ENCODE data around the gene PRR5.

DNA sequence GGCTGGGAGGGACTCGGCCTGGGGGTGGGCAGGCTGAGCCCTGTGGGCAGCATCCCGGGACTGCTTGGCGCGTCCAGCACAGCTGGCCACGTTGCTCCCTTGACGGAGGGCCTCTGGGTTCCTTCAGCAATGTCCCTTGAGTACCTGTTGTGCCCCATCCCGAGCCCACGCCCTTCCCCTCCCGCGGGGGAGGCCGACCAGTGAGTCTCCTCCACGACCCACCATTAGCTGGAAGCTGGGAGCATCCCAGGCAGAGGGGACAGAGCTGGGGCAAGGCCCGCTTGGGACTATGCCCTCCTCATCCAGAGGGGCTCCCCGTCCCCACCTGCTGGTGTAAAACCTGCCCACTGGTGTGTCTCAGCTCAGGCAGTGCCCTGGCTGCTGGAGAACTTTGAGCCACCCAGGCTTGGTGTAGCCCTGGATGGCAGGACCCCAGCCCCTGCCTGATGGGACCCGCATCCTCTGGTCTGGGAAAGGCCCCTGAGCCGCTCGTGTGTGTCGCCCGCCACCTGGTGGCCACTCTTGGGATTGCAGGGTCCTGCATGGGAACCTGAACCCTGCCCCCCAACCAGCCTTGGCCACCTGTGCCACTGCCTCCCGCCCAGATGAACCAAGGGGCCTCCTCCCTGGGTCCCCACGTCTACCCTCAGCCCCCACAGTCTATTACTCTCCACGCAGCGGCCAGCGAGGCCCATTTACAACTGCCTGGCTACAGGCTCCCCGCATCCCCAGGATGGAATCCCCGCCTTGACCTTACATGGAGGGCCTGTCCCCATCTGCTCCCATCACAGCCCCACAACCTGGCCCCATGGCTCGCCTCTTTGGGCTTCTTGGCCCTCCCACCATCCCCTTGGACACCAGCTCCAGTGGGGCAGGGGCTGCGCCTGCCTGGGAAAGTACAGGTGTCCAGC lies 33.8 kb downstream of the PRR5 start:
- no peak for TF ChIP-seq EZH2 (IDR thresholded peaks at IDR 0.05; ENCODE audit: low read depth, unreplicated experiment)
- TF ChIP-seq, protein P1, sequence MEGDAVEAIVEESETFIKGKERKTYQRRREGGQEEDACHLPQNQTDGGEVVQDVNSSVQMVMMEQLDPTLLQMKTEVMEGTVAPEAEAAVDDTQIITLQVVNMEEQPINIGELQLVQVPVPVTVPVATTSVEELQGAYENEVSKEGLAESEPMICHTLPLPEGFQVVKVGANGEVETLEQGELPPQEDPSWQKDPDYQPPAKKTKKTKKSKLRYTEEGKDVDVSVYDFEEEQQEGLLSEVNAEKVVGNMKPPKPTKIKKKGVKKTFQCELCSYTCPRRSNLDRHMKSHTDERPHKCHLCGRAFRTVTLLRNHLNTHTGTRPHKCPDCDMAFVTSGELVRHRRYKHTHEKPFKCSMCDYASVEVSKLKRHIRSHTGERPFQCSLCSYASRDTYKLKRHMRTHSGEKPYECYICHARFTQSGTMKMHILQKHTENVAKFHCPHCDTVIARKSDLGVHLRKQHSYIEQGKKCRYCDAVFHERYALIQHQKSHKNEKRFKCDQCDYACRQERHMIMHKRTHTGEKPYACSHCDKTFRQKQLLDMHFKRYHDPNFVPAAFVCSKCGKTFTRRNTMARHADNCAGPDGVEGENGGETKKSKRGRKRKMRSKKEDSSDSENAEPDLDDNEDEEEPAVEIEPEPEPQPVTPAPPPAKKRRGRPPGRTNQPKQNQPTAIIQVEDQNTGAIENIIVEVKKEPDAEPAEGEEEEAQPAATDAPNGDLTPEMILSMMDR (conservative IDR thresholded peaks at IDR 0.05; ENCODE audit: low read depth in 2 of 2), result peak; percentile 79 to 98
- TF ChIP-seq POLR2AphosphoS5 (IDR thresholded peaks at IDR 0.05; ENCODE audit: low read depth), result 0 out of 2 replicates have a peak, but pooled peaks have one; percentile 33
- TF ChIP-seq, protein P2, sequence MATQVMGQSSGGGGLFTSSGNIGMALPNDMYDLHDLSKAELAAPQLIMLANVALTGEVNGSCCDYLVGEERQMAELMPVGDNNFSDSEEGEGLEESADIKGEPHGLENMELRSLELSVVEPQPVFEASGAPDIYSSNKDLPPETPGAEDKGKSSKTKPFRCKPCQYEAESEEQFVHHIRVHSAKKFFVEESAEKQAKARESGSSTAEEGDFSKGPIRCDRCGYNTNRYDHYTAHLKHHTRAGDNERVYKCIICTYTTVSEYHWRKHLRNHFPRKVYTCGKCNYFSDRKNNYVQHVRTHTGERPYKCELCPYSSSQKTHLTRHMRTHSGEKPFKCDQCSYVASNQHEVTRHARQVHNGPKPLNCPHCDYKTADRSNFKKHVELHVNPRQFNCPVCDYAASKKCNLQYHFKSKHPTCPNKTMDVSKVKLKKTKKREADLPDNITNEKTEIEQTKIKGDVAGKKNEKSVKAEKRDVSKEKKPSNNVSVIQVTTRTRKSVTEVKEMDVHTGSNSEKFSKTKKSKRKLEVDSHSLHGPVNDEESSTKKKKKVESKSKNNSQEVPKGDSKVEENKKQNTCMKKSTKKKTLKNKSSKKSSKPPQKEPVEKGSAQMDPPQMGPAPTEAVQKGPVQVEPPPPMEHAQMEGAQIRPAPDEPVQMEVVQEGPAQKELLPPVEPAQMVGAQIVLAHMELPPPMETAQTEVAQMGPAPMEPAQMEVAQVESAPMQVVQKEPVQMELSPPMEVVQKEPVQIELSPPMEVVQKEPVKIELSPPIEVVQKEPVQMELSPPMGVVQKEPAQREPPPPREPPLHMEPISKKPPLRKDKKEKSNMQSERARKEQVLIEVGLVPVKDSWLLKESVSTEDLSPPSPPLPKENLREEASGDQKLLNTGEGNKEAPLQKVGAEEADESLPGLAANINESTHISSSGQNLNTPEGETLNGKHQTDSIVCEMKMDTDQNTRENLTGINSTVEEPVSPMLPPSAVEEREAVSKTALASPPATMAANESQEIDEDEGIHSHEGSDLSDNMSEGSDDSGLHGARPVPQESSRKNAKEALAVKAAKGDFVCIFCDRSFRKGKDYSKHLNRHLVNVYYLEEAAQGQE (IDR thresholded peaks at IDR 0.05; ENCODE audit: unreplicated experiment), result no peak
- no peak for TF ChIP-seq CREB1 (CRISPR knock-in tag; IDR thresholded peaks at IDR 0.05; ENCODE audit: low read depth)
- TF ChIP-seq, protein P3, sequence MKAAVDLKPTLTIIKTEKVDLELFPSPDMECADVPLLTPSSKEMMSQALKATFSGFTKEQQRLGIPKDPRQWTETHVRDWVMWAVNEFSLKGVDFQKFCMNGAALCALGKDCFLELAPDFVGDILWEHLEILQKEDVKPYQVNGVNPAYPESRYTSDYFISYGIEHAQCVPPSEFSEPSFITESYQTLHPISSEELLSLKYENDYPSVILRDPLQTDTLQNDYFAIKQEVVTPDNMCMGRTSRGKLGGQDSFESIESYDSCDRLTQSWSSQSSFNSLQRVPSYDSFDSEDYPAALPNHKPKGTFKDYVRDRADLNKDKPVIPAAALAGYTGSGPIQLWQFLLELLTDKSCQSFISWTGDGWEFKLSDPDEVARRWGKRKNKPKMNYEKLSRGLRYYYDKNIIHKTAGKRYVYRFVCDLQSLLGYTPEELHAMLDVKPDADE (IDR thresholded peaks at IDR 0.05), result no peak

Measured in GM23338 (cell line).